Measurements from ENCODE around the gene MLLT1. TPM values are rescaled to one million over a fixed set of nuclear protein-coding genes. Genes with fewer than 3 reads are reported as not detected.

MLLT1 gene
- total and polyA plus RNA-seq, 2 donors (not counting 1 experiment from before 2014, with no cell fraction given): 6.4 to 13.7 TPM

GRCh38 chr19:6250909-6251308 is 28.9 kb downstream of the MLLT1 start:
- Histone ChIP-seq H3K4me2 (ENCODE audit: extremely low read depth, insufficient read depth, low read length) (no peak overlapping the region), H3K9ac (ENCODE audit: insufficient read depth, low read length) (no peak overlapping the region), H3K4me1 (ENCODE audit: control insufficient read depth, extremely low read depth, insufficient read depth, low read length) (peaks cover 11% of the 10 kb centered on the region), H3K27me3 (ENCODE audit: control insufficient read depth, insufficient read depth, low read length) (no peaks in the 10 kb centered on the region), H3K9me3 (ENCODE audit: control insufficient read depth, insufficient read depth, low read depth, low read length) (no peaks in the 10 kb centered on the region), H2AFZ (ENCODE audit: low read length) (no peak overlapping the region), H3K27ac (ENCODE audit: insufficient read depth, low read length) (no peak overlapping the region), H3K4me3 (replicated peaks in 1 of 4; ENCODE audit: control extremely low read depth in 1 of 4, insufficient read depth in 1 of 4, low read depth in 3 of 4, low read length in 4 of 4) (no peak overlapping the region), H4K20me1 (ENCODE audit: control insufficient read depth, extremely low read depth, insufficient read depth, low read length) (no peaks in the 10 kb centered on the region), H3K79me2 (ENCODE audit: control insufficient read depth, insufficient read depth, low read length) (peaks cover 65% of the 10 kb centered on the region), H3K36me3 (ENCODE audit: control insufficient read depth, insufficient read depth, low read length) (no peaks in the 10 kb centered on the region)
- TF ChIP-seq CTCF (conservative IDR thresholded peaks at IDR 0.05 in 1 of 2, IDR thresholded peaks at IDR 0.05 in 1 of 2; ENCODE audit: low read depth in 1 of 2, low read length in 2 of 2): no peak
- no peak for TF ChIP-seq EZH2 (IDR thresholded peaks at IDR 0.05; ENCODE audit: low read length, missing control alignments)
- peak in 1 of 2 donors; percentile 18 for DNase-seq (ENCODE audit: low read depth in 2 of 2)

GRCh38 chr19:6250024-6250615 is 29.7 kb downstream of the MLLT1 start:
- Histone ChIP-seq H3K36me3 (ENCODE audit: control insufficient read depth, insufficient read depth, low read length) (no peaks in the 10 kb centered on the region), H3K4me1 (ENCODE audit: control insufficient read depth, extremely low read depth, insufficient read depth, low read length) (peaks cover 11% of the 10 kb centered on the region), H3K9me3 (ENCODE audit: control insufficient read depth, insufficient read depth, low read depth, low read length) (no peaks in the 10 kb centered on the region), H3K27ac (ENCODE audit: insufficient read depth, low read length) (no peak overlapping the region), H3K27me3 (ENCODE audit: control insufficient read depth, insufficient read depth, low read length) (no peaks in the 10 kb centered on the region), H3K79me2 (ENCODE audit: control insufficient read depth, insufficient read depth, low read length) (peaks cover 65% of the 10 kb centered on the region), H2AFZ (ENCODE audit: low read length) (no peak overlapping the region), H4K20me1 (ENCODE audit: control insufficient read depth, extremely low read depth, insufficient read depth, low read length) (no peaks in the 10 kb centered on the region), H3K4me2 (ENCODE audit: extremely low read depth, insufficient read depth, low read length) (no peak overlapping the region), H3K9ac (ENCODE audit: insufficient read depth, low read length) (no peak overlapping the region), H3K4me3 (replicated peaks in 1 of 4; ENCODE audit: control extremely low read depth in 1 of 4, insufficient read depth in 1 of 4, low read depth in 3 of 4, low read length in 4 of 4) (no peak overlapping the region)
- peak; percentile 19 to 89 for DNase-seq (ENCODE audit: low read depth in 2 of 2)
- no peak for TF ChIP-seq EZH2 (IDR thresholded peaks at IDR 0.05; ENCODE audit: low read length, missing control alignments)
- no peak for TF ChIP-seq CTCF (conservative IDR thresholded peaks at IDR 0.05 in 1 of 2, IDR thresholded peaks at IDR 0.05 in 1 of 2; ENCODE audit: low read depth in 1 of 2, low read length in 2 of 2)

GRCh38 chr19:6249296-6249695 is 30.5 kb downstream of the MLLT1 start:
- no peak overlapping the region for H3K4me3 ChIP-seq (replicated peaks in 1 of 4; ENCODE audit: control extremely low read depth in 1 of 4, insufficient read depth in 1 of 4, low read depth in 3 of 4, low read length in 4 of 4)
- DNase-seq (ENCODE audit: low read depth in 2 of 2): peak in 1 of 2 donors; percentile 51
- H3K79me2 ChIP-seq (ENCODE audit: control insufficient read depth, insufficient read depth, low read length): peaks cover 66% of the 10 kb centered on the region
- H4K20me1 ChIP-seq (ENCODE audit: control insufficient read depth, extremely low read depth, insufficient read depth, low read length): no peaks in the 10 kb centered on the region
- TF ChIP-seq EZH2 (IDR thresholded peaks at IDR 0.05; ENCODE audit: low read length, missing control alignments) (no peak), CTCF (conservative IDR thresholded peaks at IDR 0.05 in 1 of 2, IDR thresholded peaks at IDR 0.05 in 1 of 2; ENCODE audit: low read depth in 1 of 2, low read length in 2 of 2) (no peak)
- H3K4me1 ChIP-seq (ENCODE audit: control insufficient read depth, extremely low read depth, insufficient read depth, low read length): peaks cover 11% of the 10 kb centered on the region
- H3K27ac ChIP-seq (ENCODE audit: insufficient read depth, low read length): peak overlapping the region; percentile 30
- no peaks in the 10 kb centered on the region for H3K27me3 ChIP-seq (ENCODE audit: control insufficient read depth, insufficient read depth, low read length)
- no peak overlapping the region for H3K4me2 ChIP-seq (ENCODE audit: extremely low read depth, insufficient read depth, low read length)
- no peak overlapping the region for H2AFZ ChIP-seq (ENCODE audit: low read length)
- H3K36me3 ChIP-seq (ENCODE audit: control insufficient read depth, insufficient read depth, low read length): no peaks in the 10 kb centered on the region
- no peaks in the 10 kb centered on the region for H3K9me3 ChIP-seq (ENCODE audit: control insufficient read depth, insufficient read depth, low read depth, low read length)
- no peak overlapping the region for H3K9ac ChIP-seq (ENCODE audit: insufficient read depth, low read length)

Measured in fibroblast of lung (primary cell).